Mammary epithelial cell (primary cell): ENCODE results near the gene SOX12.

Source experiments
- CTCF ChIP-seq, 2 donors: IDR thresholded peaks in 1 of 2; conservative IDR thresholded peaks in 1 of 2; 2 replicates each; pipeline ENCODE4 v1.5.1; 2011 to 2012; ENCODE audit warnings: inconsistent platforms in 2 of 2, low read length in 2 of 2, mild to moderate bottlenecking in 2 of 2, control low read depth in 1 of 2, low read depth in 1 of 2; ENCODE audit not compliant: insufficient read depth in 1 of 2; ENCODE audit errors: extremely low read depth in 1 of 2
- EZH2 ChIP-seq: IDR thresholded peaks from 2 replicates; pipeline ENCODE4 v1.6.1; 2012; ENCODE audit warnings: low read length, inconsistent platforms, borderline replicate concordance

- TF ChIP-seq EZH2 (no peak), CTCF (conservative IDR thresholded peaks at IDR 0.05 in 1 of 2, IDR thresholded peaks at IDR 0.05 in 1 of 2; ENCODE audit: extremely low read depth in 1 of 2, insufficient read depth in 1 of 2, low read depth in 1 of 2, low read length in 2 of 2) (no peak)
Observed at GRCh38 chr20:313402-313801, 11.9 kb upstream of the SOX12 start.
